Measurements from ENCODE around the gene ITPR1.

ITPR1 gene

DNA sequence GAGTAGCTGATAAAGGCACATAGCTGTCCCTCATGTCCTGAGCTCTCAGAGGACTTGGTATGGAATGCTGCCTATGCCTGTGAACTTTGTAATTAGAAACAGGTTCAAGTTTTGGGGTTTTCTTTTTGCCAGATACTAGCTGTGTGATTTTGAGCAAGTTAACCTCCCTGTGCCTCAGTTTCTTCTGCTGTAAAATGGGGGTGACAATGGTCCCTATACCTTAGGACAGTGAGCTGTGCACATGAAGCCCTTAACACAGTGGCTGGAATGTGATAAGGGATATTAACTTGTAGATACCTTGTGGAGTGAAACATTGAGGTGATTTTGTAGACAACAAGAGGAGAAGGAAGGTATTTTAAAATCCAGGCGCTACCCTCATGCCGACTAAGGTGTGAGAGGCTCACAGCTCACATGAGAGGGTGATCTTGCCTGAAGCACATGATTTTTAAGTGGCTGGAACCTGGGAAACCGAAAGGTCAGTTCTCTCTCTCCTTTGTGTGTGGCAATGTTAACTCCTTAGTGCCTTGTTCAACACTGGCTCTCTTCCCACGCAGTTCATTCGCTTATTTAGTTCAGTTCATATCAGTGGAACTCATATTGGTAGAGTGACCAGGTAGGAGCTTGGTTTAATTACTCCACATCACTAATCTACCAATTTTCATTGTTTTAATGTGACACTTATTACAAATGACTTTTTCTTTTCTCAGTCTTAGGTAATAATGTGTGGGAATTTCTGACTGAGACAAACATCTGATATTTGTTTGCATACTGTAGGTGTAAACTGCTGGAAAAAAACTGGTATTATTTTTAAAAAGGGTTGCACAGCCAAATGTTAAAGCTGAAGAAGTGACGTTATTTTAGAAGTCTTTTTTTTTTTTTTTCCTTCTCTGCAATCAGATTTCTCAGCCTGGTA is 236.2 kb downstream of the ITPR1 start:
- DNase-seq: no peak

DNA sequence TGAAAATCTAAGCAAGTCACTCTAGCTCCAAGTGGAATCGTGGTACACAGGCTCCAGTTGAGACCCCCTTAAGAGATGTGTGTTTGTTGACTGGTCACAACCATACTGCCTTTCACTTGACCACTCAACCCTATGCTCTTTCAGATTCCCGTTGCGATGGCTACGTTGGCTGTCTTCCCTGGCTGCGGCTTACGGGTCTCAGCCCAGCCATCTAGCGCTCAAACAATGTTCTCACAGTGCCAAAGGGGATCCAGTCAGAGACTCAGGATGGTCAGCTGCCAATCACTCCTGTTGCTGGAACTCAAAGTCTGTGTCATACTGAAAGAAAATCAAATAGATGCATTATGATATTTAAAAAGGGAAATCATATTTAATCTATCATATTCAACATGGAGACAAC is 237.6 kb downstream of the ITPR1 start:
- no peak for DNase-seq

DNA sequence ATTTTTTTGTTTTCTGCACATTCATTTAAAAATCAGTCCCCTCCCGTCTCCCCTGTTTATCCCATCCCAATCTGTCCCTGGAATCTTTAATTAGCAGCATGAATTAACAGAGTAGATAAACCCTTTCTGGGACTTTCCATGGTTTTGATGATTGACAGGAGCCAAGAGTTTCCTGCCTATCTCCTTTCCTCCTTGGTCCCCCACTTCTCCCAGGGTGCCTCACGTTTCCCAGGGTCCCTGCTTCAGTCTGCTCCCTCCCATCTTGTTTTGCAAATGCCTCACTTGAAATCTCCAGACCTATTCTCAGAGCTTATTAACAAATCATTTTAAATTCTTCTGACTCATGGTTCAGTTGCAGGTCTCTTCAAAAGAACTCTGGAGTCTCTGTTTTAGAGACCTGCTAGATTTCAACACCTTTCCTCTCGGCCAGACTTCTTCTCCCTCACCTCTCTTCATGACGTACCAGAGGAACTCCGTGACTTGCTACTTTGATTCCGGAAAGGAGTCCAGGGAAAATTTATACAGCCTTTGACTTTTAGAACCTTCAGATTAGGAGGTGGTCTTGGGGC is 238.5 kb downstream of the ITPR1 start:
- DNase-seq: no peak

DNA sequence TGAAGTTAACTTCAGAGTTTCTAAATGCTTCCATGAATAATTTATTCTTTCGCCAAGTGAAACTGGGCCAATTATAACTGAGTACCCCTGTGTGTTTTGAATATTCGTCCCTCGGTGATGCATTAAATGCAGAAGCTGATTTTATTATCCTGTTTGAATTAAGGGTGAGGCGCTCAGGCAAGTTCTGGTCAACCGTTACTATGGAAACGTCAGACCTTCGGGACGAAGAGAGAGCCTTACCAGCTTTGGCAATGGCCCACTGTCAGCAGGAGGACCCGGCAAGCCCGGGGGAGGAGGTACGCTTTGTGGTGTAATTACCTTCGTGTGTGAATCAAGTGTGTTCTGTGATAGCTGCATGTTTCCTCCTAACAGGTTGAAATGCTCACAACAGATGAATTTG is 239.8 kb downstream of the ITPR1 start:
- no peak for DNase-seq

DNA sequence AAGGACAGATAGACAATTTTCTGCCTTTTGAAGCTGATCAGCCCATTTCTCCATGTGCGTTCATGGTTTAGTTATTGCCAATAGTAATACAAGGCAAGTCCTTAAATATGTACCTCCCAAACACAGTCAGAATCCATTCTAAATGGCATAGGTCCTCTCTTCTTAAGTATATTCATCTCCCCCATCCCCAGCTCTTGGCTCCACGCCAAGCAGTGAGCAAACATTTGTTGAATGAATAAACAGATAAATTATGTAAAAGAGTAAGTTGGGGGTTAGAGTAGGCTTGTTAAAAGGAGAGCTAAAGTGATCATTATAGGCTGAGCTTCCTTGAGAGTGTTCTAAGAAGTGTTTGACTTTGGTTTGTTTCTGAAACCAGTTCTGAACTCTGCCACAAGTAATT is 241.3 kb downstream of the ITPR1 start:
- no peak for DNase-seq

DNA sequence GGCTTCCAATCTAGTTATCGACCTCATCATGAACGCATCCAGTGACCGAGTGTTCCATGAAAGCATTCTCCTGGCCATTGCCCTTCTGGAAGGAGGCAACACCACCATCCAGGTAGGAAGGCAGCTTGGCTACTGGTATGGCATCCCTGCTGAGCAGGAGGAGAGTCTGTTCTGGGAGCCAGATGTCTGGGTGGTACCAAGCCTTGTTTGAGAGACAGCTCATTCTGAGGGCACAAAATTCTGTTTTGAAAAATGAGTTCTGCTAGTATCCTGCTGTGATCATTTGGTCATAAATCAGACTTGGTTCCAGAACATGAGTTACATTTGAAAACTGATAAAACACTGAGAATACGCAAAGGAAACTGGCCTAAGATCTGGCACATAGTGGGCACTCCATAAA is 242.1 kb downstream of the ITPR1 start:
- no peak for DNase-seq

DNA sequence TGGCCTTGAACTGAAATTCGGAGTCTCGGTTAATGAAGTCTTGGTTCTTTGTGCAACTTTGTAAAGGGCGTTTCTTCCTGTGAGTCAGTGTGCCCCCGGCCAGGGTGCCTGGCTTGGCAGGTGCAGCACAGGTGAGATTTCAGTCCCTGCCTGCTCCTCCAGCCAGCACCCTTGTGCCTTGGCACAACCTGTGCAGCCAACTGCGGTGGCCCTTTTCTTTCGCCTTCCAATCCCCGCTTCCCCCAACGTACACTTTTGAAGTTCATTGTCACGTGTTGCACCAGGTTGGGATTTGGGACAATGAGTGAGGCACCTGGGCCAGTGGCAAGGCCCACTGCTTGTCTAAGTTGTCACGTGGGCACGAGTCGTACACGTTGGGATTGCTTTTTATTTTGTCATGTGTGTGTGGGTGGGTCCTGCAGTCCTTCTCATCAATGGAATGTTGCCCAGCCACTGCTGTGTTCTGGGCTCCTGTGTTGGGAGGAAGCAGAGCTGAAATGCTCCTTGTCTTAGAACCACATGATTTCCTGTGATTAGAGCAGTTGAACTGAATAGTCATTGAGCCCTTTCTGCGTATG is 243.2 kb downstream of the ITPR1 start:
- DNase-seq: no peak

DNA sequence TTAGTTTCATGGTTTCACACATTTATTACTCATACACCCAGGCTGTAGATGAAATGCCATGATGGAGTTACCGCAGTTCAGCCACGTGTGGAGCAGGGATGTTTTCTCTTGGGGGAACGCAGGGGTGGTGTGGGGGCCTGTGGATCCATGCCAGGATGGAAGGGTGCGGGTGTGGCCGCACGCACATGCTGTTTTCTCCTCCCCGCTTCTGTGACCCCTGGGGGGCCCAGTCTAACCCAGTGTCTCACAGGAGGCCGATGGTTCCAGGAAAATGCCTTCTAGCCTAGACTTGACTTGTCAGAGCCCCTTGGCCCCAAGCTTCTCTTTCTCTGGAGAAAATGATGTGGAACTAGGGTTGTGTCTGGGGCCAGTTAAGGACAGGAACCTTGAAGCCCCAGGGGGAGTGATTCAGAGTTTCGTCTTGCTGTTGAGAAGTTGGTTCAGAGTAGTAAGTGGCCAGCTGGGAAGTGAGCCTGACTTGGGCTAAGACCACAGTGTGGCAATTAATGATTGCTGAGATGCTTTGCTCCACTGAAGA is 245.7 kb downstream of the ITPR1 start:
- DNase-seq: no peak

DNA sequence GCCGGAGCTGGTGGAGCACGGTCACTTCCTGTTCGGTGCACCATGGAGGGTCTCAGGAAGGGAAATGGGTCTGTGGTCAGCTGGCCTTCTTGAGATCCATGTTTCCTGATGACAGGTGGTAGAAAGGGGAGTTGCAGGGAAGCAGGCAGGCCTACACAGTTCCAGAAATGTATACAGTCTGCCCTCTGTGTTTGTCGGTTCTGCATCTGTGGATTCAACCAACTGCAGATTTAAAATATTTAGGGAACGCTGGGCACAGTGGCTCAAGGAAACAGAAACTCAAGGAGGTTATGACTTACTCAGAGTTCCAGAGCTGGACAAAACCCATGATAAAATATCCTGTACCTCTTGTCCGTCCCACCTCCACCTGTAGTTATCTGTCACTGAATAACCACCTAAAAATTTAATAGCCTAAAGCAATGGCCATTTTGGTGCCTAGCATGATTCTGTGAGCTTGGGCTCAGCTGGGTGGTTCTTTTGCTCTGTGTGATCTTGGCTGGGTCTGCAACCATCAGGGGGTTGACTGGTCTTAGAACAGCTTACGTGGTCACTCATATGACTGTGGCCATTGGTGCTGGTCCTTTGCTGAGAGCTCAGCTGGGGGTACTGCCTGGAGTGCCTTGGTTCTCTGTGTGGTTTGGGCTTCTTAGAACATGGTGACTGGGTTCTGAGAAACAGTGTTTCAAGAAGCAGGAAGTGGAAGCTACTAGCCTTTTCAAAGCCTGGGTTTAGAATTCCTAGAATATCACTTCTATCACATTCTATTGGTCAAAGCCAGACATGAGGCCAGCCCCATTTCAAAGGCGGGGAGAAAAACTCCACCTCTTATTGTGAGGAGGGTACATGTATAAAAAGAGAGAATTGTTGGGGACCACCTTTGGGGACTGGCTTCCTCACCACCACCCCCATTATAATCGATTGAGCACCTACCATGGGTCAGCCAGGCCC is 246.4 kb downstream of the ITPR1 start:
- DNase-seq: no peak

DNA sequence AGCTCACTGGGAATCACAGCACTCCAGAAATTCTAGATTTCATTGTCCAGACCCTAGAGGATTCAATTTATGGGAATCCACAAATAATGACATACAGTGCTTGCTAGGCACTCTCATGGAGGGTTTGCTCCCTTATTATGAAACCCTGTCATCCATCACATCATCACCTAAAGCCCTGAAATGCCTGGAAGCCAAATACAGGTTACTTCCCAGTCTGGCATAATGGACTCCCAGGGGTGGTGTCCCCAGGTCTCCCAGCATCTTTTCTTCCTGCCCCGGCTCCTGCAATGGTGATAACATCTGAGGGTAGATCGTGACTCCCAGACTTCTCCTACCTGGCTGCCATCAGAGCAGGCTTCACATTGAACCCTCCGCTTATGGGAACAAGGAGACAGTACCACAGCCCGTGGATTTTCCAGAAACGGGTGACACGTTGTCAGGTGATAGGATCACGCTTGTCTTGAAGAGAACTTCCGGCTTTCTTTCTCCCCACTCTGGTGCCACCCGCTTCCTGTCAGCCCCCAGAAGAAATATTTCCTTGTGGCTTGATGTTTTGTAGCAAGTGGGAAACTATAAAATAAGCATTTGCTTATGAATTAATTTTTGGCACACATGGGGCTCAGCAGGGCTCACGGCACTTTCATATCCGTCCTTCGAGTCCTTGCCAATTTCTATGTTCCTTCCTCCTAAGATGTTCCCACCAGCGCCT is 247.4 kb downstream of the ITPR1 start:
- DNase-seq: no peak

DNA sequence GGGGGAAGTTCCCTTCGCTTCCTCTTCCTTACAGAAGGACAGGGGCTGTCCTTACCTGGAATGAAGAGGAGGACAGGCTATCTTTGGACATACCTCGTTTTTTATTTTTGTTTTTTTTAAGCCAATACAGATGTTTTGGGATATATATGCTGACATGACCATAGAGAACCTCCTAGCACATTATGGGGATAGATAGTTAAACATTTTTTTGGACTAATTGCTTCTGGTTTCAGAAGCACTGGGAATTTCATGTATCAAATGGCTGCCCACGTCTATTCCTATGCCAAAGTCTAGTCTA is 247.9 kb downstream of the ITPR1 start:
- no peak for DNase-seq

DNA sequence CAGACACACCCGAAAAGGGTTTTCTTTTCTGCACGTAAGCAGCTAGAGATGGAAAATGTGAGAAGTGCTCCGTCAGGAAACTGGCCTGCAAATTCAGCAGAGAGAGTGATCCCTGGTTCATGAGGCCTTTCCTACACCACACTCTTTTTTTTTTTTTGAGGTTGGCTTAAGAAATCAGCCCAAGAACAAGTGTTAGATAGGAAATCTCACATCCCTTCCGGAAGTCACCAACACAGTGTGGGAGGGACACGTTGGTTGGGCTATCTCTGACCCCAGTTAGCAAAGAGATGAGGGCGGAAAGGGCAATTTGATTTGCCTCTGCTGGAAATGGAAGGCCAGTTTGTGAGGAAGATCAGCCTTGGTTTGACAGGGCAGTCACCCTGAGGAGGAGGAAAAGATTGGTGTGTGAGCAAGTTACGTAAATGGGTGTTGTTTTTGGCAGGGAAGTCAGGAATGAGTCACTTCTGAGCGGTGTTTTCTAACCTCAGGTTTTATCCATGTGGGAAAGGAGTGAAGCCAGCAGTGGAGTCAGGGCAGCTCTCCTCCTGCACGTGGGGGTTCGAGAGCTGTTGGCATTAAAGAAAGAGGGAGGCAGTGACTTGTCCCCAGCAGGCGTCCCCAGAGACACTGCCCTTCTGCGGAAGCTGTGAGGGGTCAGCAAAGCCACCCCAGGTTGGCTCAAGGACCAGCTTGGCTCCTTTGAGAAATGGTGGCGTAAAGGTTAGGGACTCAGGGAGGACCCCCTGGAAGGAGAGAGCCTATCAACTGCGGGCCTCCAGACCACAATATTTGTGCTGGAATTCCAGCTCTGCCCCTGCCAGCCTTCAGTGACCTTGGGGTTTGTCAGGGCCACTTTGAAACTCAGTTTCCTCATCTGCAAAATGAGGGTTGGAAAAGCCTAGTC is 248.5 kb downstream of the ITPR1 start:
- DNase-seq: no peak

DNA sequence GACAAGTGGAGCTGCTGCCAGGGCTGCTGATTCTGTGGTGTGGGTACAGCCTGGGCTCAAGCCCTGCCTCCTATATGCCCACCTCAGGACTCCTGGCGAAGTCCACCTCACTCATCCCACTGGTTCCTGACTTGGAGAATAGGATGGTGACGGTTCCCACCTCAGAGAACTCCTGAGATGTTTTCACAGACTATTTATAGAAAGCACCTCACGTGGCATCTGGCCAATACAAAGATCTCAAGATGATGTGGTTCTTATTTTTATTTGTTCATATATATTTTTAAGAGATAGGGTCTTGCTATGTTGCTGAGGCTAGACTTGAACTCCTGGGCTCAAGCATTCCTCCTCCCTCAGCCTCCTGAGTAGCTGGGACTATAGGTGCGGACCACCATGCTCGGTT is 249.2 kb downstream of the ITPR1 start:
- no peak for DNase-seq

DNA sequence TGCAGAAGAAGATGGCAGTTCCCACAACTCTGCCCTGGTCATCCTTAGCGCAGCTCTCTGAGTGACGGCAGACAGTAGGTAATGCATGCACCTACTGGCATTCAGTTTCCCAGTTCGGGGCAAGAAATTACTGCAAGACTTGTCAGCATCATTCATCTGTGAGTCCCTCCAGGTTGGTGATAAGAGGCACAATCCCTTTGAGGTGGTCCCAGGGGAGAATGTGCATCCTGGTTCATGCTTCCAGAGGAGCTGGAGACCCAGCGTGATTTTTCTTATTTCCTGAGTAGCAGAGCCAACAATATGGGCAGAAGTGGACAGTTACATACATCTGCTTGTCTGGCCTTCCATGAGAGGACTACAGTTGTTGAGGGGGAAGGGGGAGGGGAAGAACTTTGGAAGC is 250.2 kb downstream of the ITPR1 start:
- no peak for DNase-seq

DNA sequence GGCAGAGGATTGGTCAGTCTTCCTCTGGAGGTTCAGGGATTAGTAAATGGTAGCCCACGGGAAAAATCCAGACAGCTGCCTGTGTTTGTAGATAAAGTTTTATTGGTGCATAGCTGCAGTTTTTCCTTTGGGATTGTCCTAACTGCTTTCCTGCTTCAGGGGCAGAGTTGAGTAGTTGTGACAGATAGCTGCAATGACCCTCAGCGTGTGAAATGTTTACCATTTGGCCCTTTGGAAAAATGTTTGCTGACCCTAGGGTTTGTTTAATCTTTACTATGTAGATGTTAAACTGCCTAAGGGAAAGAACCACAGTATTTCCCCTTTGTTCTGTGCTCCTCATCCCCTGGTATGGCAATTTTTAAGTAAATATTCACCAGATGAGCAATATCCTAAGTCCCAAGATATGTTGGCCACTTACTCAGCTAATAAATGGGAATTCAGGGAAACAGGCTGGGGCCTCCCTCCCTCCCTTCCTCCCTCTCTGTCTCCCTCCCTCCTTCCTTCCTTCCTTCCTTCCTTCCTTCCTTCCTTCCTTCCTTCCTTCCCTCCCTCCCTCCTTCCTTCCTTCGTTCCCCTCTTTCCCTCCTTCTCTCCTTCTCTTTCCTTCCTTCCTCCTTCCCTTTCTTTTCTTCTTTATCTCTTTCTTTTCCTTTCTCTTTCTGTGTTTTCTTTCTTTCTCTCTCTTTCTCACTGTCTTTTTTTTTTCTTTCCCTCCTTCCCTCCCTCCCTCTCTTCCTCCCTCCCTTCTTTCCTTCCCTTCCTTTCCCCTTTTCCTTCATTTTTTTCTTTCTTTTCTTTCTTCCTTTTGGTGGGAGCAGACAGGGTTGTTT is 251.5 kb downstream of the ITPR1 start:
- DNase-seq: no peak

DNA sequence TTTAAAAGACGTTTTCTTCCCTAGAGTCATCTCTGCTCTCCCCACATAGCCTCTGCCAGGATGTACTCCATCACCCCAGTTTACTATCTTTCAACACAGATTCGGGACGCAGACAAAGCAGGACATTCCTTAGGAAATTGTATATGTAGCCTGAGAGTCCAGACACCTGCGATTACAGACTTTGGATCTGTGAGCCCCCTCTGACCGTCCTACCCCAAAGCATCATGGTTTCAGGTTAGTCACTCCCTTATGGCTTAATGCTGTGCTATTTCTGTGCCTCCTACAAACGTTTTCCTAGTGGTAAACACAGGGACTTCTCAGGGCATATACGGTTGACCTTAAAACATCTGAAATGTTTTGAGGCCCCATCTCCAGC is 252.1 kb downstream of the ITPR1 start:
- no peak for DNase-seq

DNA sequence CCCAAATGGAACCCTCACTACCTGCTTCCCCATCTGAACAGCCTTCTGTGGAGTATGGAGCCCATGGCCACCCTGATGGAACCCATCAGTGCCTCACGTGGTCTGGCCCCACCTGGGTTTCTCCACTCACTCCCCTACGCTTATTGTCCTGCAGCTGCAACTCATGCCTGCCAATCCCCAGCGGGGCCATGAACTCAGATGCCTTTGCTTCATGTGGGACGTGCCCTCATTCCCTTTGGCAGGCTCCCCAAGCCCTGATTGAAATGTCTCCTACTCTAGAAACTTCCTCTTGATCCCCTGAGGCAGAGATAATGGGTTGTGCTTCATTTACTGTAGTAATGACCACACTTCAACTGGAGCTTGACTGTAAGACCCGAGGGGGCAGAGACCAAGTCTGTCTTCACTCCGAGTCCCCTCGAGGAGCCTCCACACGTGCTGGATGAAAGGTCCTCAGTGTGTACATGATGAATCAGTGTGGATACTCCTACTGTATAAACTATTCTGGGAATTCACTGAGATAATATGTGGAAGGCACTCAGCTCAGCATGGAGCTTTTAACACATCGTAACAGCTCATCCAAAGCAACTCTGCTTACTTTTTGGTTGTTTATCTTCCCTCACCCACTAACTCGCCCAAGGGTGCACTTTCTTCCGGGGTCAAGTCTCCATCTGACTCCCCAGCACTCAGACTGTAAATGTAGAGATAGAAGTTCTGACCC is 253.3 kb downstream of the ITPR1 start:
- no peak for DNase-seq

DNA sequence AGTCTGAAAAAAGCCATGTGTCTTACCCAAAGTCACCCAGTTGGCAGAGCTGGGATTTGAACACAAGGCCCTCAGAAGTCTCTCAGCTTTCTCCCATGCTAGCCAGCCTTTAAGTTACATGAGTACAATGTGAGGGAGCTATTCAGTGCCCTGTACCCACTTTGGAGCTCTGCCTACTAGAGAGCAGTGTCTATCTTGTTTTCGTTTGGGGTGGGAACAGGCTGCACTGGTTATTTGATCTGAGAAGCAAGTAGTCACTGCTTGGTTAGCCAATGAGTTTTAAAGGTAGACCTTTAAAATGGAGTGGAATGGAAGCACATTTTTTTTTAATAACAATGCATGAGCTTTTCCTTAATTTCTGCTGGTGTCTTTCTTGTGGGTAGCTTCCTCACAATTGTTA is 255.0 kb downstream of the ITPR1 start:
- DNase-seq: no peak

DNA sequence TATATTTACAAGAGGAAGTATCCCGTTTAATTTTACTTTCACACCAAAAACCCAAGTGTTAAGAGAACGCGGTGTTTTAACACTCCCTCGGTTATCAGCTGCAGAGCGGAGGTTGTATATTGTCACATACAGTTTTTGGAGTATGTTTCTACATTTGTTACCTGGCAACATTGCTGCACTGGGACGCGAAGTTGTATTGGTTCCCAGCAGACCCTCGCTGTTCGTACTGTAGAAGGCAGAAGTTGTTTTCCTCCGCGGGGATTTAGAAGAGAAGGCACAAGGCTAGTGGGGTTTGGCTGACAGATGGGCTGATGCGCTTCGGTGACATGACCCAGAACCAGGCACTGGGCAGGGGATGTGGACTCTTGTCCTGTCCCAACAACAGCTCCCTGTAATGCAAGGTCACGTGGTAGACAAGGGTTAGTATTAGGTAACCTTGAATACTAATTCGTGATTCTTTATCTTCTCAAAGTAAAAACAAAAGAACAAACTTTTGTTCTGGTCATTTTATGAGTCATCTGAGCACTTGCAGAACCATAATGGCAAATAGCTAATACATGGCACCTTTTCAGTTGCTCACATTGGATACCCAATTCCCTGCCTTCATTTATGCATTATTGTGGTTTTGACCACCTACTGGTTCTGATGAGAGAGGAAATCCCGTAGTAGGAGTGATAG is 255.7 kb downstream of the ITPR1 start:
- DNase-seq: no peak

Data from SIG-M5 (cell line).